ENCODE results near the gene RPL36A. TPM values are rescaled to one million over a fixed set of nuclear protein-coding genes. Genes with fewer than 3 reads are reported as not detected.
A peak's percentile ranks its signal among the peaks of the same experiment; 100 is the strongest.

The RPL36A gene
- total and polyA plus RNA-seq, 4 donors = 123 to 519 (median 379) TPM

DNA sequence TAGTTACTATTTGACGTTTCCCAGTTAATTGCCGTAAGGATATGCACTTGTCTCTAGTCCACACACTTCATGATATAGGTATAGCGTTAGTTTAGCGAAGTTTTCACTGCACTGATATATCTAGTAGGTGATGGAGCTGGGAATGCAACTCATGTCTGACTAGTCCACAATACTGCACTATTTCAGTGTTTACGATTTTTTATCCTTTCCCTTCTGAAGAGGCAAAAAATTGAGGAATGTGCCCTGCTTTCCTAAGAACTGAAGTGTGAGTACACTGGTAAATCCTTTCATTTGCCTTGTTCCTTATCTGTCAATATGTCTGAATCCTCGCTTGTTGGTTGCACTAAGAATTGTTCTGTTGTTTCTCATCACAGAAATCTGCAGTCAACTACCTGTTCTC, 1.0 kb downstream of the RPL36A start:
- no peak for TF ChIP-seq YY1 (IDR thresholded peaks at IDR 0.05)
- TF ChIP-seq EGR1 (IDR thresholded peaks at IDR 0.05; ENCODE audit: low read depth in 2 of 2) = no peak
- TF ChIP-seq, protein P1, sequence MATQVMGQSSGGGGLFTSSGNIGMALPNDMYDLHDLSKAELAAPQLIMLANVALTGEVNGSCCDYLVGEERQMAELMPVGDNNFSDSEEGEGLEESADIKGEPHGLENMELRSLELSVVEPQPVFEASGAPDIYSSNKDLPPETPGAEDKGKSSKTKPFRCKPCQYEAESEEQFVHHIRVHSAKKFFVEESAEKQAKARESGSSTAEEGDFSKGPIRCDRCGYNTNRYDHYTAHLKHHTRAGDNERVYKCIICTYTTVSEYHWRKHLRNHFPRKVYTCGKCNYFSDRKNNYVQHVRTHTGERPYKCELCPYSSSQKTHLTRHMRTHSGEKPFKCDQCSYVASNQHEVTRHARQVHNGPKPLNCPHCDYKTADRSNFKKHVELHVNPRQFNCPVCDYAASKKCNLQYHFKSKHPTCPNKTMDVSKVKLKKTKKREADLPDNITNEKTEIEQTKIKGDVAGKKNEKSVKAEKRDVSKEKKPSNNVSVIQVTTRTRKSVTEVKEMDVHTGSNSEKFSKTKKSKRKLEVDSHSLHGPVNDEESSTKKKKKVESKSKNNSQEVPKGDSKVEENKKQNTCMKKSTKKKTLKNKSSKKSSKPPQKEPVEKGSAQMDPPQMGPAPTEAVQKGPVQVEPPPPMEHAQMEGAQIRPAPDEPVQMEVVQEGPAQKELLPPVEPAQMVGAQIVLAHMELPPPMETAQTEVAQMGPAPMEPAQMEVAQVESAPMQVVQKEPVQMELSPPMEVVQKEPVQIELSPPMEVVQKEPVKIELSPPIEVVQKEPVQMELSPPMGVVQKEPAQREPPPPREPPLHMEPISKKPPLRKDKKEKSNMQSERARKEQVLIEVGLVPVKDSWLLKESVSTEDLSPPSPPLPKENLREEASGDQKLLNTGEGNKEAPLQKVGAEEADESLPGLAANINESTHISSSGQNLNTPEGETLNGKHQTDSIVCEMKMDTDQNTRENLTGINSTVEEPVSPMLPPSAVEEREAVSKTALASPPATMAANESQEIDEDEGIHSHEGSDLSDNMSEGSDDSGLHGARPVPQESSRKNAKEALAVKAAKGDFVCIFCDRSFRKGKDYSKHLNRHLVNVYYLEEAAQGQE (IDR thresholded peaks at IDR 0.05) = no peak
- TF ChIP-seq SP1 (IDR thresholded peaks at IDR 0.05) = no peak
- TF ChIP-seq, protein P2, sequence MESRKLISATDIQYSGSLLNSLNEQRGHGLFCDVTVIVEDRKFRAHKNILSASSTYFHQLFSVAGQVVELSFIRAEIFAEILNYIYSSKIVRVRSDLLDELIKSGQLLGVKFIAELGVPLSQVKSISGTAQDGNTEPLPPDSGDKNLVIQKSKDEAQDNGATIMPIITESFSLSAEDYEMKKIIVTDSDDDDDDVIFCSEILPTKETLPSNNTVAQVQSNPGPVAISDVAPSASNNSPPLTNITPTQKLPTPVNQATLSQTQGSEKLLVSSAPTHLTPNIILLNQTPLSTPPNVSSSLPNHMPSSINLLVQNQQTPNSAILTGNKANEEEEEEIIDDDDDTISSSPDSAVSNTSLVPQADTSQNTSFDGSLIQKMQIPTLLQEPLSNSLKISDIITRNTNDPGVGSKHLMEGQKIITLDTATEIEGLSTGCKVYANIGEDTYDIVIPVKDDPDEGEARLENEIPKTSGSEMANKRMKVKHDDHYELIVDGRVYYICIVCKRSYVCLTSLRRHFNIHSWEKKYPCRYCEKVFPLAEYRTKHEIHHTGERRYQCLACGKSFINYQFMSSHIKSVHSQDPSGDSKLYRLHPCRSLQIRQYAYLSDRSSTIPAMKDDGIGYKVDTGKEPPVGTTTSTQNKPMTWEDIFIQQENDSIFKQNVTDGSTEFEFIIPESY (IDR thresholded peaks at IDR 0.05) = no peak
- TF ChIP-seq NR2F2 (IDR thresholded peaks at IDR 0.05) = no peak
- TF ChIP-seq JUND (IDR thresholded peaks at IDR 0.05) = no peak
- TF ChIP-seq FOXA1 (IDR thresholded peaks at IDR 0.05) = no peak
- TF ChIP-seq HNF4G (IDR thresholded peaks at IDR 0.05) = no peak
- Histone ChIP-seq H3K4me3 (ENCODE audit: low read depth in 1 of 3, low read length in 3 of 3) (peak overlapping the region in 2 of 3 donors; percentile 57 to 89), H3K9ac (ENCODE audit: low read depth in 1 of 2, low read length in 2 of 2) (peak overlapping the region in 1 of 2 donors; percentile 8), H3K27ac (ENCODE audit: low read depth in 1 of 2, low read length in 2 of 2) (no peak overlapping the region), H3K27me3 (ENCODE audit: control insufficient read depth in 4 of 4, insufficient read depth in 4 of 4, low read length in 3 of 4) (no peaks in the 10 kb centered on the region), H3K36me3 (ENCODE audit: control insufficient read depth in 4 of 4, insufficient read depth in 3 of 4, low read depth in 1 of 4, low read length in 3 of 4) (peaks cover 0 to 6% (median 4%) of the 10 kb centered on the region in 4 donors), H3K4me1 (ENCODE audit: control insufficient read depth in 4 of 4, insufficient read depth in 4 of 4, low read length in 3 of 4) (peaks cover 0 to 5% (median 2%) of the 10 kb centered on the region in 4 donors), H3K9me3 (ENCODE audit: control insufficient read depth in 4 of 4, low read length in 3 of 4) (no peaks in the 10 kb centered on the region)
- no peak for DNase-seq (ENCODE audit: low spot score)
- 65% methylated on average over 6 of the region's 6 CpGs for WGBS

DNA sequence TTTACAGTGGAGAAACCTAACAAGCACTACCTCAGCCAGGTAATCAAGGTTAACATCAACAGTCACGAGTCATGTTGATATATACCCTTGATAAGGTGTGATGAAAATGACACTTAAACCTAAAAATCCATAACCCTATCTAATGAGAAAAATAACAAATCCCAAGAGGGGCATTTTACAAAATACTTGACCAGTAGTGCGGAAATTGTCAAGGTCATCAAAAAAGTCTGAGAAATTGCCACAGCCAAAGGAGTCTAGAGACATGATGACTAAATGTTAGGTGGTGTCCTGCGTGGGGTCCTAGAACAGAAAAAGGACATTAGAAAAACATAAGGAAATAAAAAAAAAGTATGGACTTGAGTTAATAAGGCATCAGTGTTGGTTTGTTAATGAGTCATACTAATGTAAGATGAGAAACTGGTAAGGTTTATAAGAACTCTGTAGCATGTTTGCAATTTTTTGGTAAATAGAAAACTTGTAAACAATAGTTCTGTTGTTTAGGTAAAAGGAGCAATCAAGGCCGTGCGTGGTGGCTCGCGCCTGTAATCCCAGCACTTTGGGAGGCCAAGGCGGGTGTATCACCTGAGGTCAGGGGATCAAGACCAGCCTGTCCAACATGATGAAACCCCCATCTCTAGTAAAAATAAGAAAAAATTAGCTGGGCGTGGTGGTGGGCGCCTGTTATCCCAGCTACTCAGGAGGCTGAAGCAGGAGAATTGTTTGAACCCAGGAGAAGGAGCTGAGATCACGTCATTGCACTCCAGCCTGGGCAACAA, 2.9 kb downstream of the RPL36A start:
- Histone ChIP-seq H3K27me3 (ENCODE audit: control insufficient read depth in 4 of 4, insufficient read depth in 4 of 4, low read length in 3 of 4) (no peaks in the 10 kb centered on the region), H3K36me3 (ENCODE audit: control insufficient read depth in 4 of 4, insufficient read depth in 3 of 4, low read depth in 1 of 4, low read length in 3 of 4) (peaks cover 0 to 6% (median 4%) of the 10 kb centered on the region in 4 donors), H3K9me3 (ENCODE audit: control insufficient read depth in 4 of 4, low read length in 3 of 4) (no peaks in the 10 kb centered on the region), H3K27ac (ENCODE audit: low read depth in 1 of 2, low read length in 2 of 2) (no peak overlapping the region), H3K9ac (ENCODE audit: low read depth in 1 of 2, low read length in 2 of 2) (no peak overlapping the region), H3K4me3 (ENCODE audit: low read depth in 1 of 3, low read length in 3 of 3) (no peak overlapping the region), H3K4me1 (ENCODE audit: control insufficient read depth in 4 of 4, insufficient read depth in 4 of 4, low read length in 3 of 4) (peaks cover 0 to 5% (median 2%) of the 10 kb centered on the region in 4 donors)
- TF ChIP-seq NR2F2 (IDR thresholded peaks at IDR 0.05) (no peak), EGR1 (IDR thresholded peaks at IDR 0.05; ENCODE audit: low read depth in 2 of 2) (no peak), RXRA (IDR thresholded peaks at IDR 0.05) (no peak), HNF4G (IDR thresholded peaks at IDR 0.05) (no peak), HNF4A (conservative IDR thresholded peaks at IDR 0.05) (no peak), FOXA2 (IDR thresholded peaks at IDR 0.05) (no peak), YY1 (IDR thresholded peaks at IDR 0.05) (no peak)
- 89% methylated on average over 11 of the region's 11 CpGs for WGBS
- no peak for DNase-seq (ENCODE audit: low spot score)

DNA sequence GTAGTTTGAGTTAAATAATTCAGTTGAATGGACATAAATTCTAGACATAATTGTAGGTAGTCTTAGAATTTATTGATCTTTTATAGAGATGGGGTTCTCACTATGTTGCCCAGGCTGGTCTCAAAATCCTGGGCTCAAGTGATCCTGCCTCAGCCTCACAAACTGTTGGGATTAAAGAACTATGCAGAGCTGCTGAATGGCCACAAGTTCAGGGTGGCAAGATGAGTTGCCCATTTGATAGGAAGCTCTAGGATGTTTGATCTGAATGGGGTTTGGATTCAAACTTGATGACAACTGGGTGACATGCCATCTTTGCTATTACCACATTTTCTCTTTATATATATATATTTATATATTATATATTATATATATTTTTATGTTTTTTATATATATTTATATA, 3.6 kb downstream of the RPL36A start:
- Histone ChIP-seq H3K27ac (ENCODE audit: low read depth in 1 of 2, low read length in 2 of 2) (no peak overlapping the region), H3K36me3 (ENCODE audit: control insufficient read depth in 4 of 4, insufficient read depth in 3 of 4, low read depth in 1 of 4, low read length in 3 of 4) (peaks cover 0 to 6% (median 4%) of the 10 kb centered on the region in 4 donors), H3K4me3 (ENCODE audit: low read depth in 1 of 3, low read length in 3 of 3) (no peak overlapping the region), H3K9me3 (ENCODE audit: control insufficient read depth in 4 of 4, low read length in 3 of 4) (no peaks in the 10 kb centered on the region), H3K27me3 (ENCODE audit: control insufficient read depth in 4 of 4, insufficient read depth in 4 of 4, low read length in 3 of 4) (no peaks in the 10 kb centered on the region), H3K9ac (ENCODE audit: low read depth in 1 of 2, low read length in 2 of 2) (no peak overlapping the region), H3K4me1 (ENCODE audit: control insufficient read depth in 4 of 4, insufficient read depth in 4 of 4, low read length in 3 of 4) (peaks cover 0 to 5% (median 2%) of the 10 kb centered on the region in 4 donors)
- TF ChIP-seq FOXA1 (IDR thresholded peaks at IDR 0.05) = no peak
- no peak for TF ChIP-seq TAF1 (conservative IDR thresholded peaks at IDR 0.05)
- no peak for DNase-seq (ENCODE audit: low spot score)

Measured in liver (tissue), 9 donors.